ENCODE results near the gene THRB. TPM values are rescaled to one million over a fixed set of nuclear protein-coding genes. Genes with fewer than 3 reads are reported as not detected.

Gene THRB
- total and polyA plus RNA-seq, 8 donors = 2.1 to 12.4 (median 7.8) TPM

GRCh38 chr3:24389108-24390090, 105.3 kb downstream of the THRB start:
- 25 to 28% methylated on average over 6 of the region's 6 CpGs for WGBS, 2 donors
- ATAC-seq (peak; percentile 64 to 88 (median 82)), FAIRE-seq (no peak), DNase-seq (peak in 1 of 6 donors; percentile 57)
- intact Hi-C loops (cut with DNase I) = no loop called here
- Histone ChIP-seq H3K4me3 (peak overlapping the region in 1 of 4 donors; percentile 3), H3K4me1 (peaks cover 9 to 27% (median 25%) of the 10 kb centered on the region in 3 donors), H3K36me3 (no peaks in the 10 kb centered on the region), H3K27me3 (no peaks in the 10 kb centered on the region), H3K27ac (peak overlapping the region in 2 of 4 donors; percentile 38 to 60), H3K9me3 (no peaks in the 10 kb centered on the region)
- TF ChIP-seq CTCF (IDR thresholded peaks at IDR 0.05) = no peak

- Histone ChIP-seq H3K27me3 (no peaks in the 10 kb centered on the region), H3K4me1 (peaks cover 9 to 27% (median 25%) of the 10 kb centered on the region in 3 donors), H3K4me3 (no peak overlapping the region), H3K9me3 (no peaks in the 10 kb centered on the region), H3K27ac (peak overlapping the region in 3 of 4 donors; percentile 16 to 60 (median 38)), H3K36me3 (no peaks in the 10 kb centered on the region)
- intact Hi-C loops (cut with DNase I) = no loop called here
- no peak for FAIRE-seq
- peak in 3 of 4 donors; percentile 18 to 34 (median 20) for ATAC-seq
- TF ChIP-seq CTCF (IDR thresholded peaks at IDR 0.05) = no peak
- DNase-seq = no peak
Measured at GRCh38 chr3:24388611-24389010, 106.0 kb downstream of the THRB start.

- Histone ChIP-seq H3K4me3 (no peak overlapping the region), H3K27ac (peak overlapping the region in 2 of 4 donors; percentile 38 to 60), H3K4me1 (peaks cover 9 to 27% (median 22%) of the 10 kb centered on the region in 3 donors), H3K36me3 (no peaks in the 10 kb centered on the region), H3K27me3 (no peaks in the 10 kb centered on the region), H3K9me3 (no peaks in the 10 kb centered on the region)
- peak; percentile 33 to 59 (median 48) for ATAC-seq
- intact Hi-C loops (cut with DNase I) = no loop called here
- no peak for DNase-seq
- no peak for TF ChIP-seq CTCF (IDR thresholded peaks at IDR 0.05)
- FAIRE-seq = no peak
- 52 to 58% methylated on average over 3 of the region's 3 CpGs for WGBS, 2 donors
Measured at GRCh38 chr3:24388159-24388558, 106.5 kb downstream of the THRB start.

GRCh38 chr3:24387493-24387892, 107.2 kb downstream of the THRB start:
- Histone ChIP-seq H3K27ac (no peak overlapping the region), H3K4me3 (no peak overlapping the region), H3K27me3 (no peaks in the 10 kb centered on the region), H3K36me3 (no peaks in the 10 kb centered on the region), H3K9me3 (no peaks in the 10 kb centered on the region), H3K4me1 (peaks cover 9 to 27% (median 22%) of the 10 kb centered on the region in 3 donors)
- no peak for FAIRE-seq
- no peak for DNase-seq
- 93 to 97% methylated on average over 1 of the region's 1 CpG for WGBS, 2 donors
- intact Hi-C loops (cut with DNase I) = no loop called here
- ATAC-seq = no peak
- no peak for TF ChIP-seq CTCF (IDR thresholded peaks at IDR 0.05)

- H3K27ac ChIP-seq = no peak overlapping the region
- TF ChIP-seq CTCF (IDR thresholded peaks at IDR 0.05) = no peak
- intact Hi-C loops (cut with DNase I) = no loop called here
- ATAC-seq (no peak), DNase-seq (no peak), FAIRE-seq (no peak)
- H3K4me1 ChIP-seq = peaks cover 9 to 27% (median 22%) of the 10 kb centered on the region in 3 donors
- H3K4me3 ChIP-seq = no peak overlapping the region
- H3K27me3 ChIP-seq = no peaks in the 10 kb centered on the region
- H3K9me3 ChIP-seq = no peaks in the 10 kb centered on the region
- H3K36me3 ChIP-seq = no peaks in the 10 kb centered on the region
Measured at GRCh38 chr3:24387000-24387399, 107.7 kb downstream of the THRB start.
